Lower leg skin (tissue), 3 donors: Measurements from ENCODE around the gene MLLT3.

Experiments used
- CTCF ChIP-seq, 3 donors: fragments of 450-650 bp; IDR thresholded peaks; one replicate each; pipeline ENCODE4 v1.5.1; 2016; ENCODE audit warnings: antibody characterized with exemption in 3 of 3, mild to moderate bottlenecking in 3 of 3, moderate library complexity in 2 of 3
- POLR2A ChIP-seq, 2 donors: fragments of 450-650 bp; IDR thresholded peaks; one replicate each; pipeline ENCODE4 v1.6.1; 2016 to 2017; ENCODE audit warnings: antibody characterized with exemption in 2 of 2, mild to moderate bottlenecking in 1 of 2, moderate library complexity in 1 of 2

GRCh38 chr9:20361656-20362570 is 260.4 kb downstream of the MLLT3 start:
- TF ChIP-seq CTCF (IDR thresholded peaks at IDR 0.05) (no peak), POLR2A (IDR thresholded peaks at IDR 0.05) (no peak)
